SU-DHL-6 (cell line): ENCODE data around the gene TMCO1.

Experiments
- EZH2phosphoT487 ChIP-seq: fragments of 200-600 bp; sonication (generic), shearing (Covaris generic); conservative IDR thresholded peaks from 2 replicates; pipeline ENCODE4 v1.6.1; 2018; ENCODE audit warnings: mild to moderate bottlenecking, antibody characterized with exemption, low read length, moderate library complexity, mixed read lengths
- TF ChIP-seq, protein P1 (sequence below): fragments of 200-600 bp; sonication (generic); IDR thresholded peaks from one replicate; pipeline ENCODE4 v1.5.1; 2017; ENCODE audit warnings: antibody characterized with exemption, mild to moderate bottlenecking, low read length, moderate library complexity; ENCODE audit not compliant: insufficient read depth, poor library complexity, severe bottlenecking

DNA sequence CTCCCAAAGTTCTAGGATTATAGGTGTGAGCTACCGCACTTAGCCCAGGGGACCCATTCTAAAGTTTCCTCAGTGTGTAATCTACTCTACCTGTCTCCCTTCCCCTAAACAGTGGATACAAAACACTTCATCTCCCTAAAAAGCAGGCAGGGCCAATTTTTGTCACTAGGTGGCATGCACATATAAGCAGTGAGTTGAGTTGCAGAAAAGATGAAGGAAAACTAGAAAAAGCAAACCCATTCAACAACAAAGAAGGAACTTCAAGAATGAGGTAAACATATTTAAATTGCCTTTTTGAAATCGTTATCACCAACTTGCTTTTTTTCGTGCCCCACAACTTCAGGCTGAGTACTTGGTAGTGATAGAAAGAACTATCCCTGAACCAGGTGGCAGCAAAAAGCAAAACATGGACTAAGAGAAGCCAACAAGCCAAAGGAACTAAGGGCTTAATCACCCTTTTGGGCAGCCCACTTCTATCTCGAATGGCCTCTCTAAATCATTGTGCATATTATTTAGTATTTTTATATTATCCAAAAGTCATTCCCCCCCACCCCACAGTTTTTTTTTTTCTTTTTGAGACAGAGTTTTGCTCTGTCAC, 50.7 kb downstream of the TMCO1 start:
- TF ChIP-seq, protein P1, sequence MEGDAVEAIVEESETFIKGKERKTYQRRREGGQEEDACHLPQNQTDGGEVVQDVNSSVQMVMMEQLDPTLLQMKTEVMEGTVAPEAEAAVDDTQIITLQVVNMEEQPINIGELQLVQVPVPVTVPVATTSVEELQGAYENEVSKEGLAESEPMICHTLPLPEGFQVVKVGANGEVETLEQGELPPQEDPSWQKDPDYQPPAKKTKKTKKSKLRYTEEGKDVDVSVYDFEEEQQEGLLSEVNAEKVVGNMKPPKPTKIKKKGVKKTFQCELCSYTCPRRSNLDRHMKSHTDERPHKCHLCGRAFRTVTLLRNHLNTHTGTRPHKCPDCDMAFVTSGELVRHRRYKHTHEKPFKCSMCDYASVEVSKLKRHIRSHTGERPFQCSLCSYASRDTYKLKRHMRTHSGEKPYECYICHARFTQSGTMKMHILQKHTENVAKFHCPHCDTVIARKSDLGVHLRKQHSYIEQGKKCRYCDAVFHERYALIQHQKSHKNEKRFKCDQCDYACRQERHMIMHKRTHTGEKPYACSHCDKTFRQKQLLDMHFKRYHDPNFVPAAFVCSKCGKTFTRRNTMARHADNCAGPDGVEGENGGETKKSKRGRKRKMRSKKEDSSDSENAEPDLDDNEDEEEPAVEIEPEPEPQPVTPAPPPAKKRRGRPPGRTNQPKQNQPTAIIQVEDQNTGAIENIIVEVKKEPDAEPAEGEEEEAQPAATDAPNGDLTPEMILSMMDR: peak; percentile 85
- no peak for TF ChIP-seq EZH2phosphoT487
